Heart left ventricle (tissue), 13 donors: ENCODE results near the gene ERBB4.

Experiments
- CTCF ChIP-seq, 12 donors: fragments of 200-600 bp; sonication (generic) in 4 of 12; IDR thresholded peaks; one replicate each; pipeline versions ENCODE4 v1.5.0 to v1.8.0; 2018 to 2022; ENCODE audit warnings: antibody characterized with exemption in 12 of 12, mild to moderate bottlenecking in 5 of 12
- POLR2A ChIP-seq, 2 donors: fragments of 450-650 bp; IDR thresholded peaks; one replicate each; pipeline ENCODE4 v1.6.1; 2017; ENCODE audit warnings: antibody characterized with exemption in 2 of 2, mild to moderate bottlenecking in 2 of 2, moderate library complexity in 2 of 2
- donor health status: ischemic (EF 13 %, LVEDD 7.1; RV severe dilation, severe dysfunction).
- donor health status: DM: no; HTN: yes; CAD: no.
- donor health status: DM: no; HTN: no; CAD: no.
- donor health status: ischemic (EF 25% LVEDD 6.9; RV normal size, moderate dysfunction).
- donor health status: ischemic (EF 25% LVEDD 5.7; RV mildly dilated, moderate dysfunction).
- donor health status: ischemic (EF 35%, LVEDD 5.7; RV mildly dilated, moderate dysfunction).
- donor health status: nonischemic (EF 11% LVEDD 7.7; RV severe dilation, severe dysfunction).
- donor health status: DM: yes; HTN: yes; CAD: no.
- donor health status: PGD.
- donor health status: ischemic (EF 29% LVEDD 5.4; RV normal size, mild dysfunction).
- donor health status: nonischemic (EF 23%, LVEDD 6.1; RV moderate dilation, normal function).

DNA sequence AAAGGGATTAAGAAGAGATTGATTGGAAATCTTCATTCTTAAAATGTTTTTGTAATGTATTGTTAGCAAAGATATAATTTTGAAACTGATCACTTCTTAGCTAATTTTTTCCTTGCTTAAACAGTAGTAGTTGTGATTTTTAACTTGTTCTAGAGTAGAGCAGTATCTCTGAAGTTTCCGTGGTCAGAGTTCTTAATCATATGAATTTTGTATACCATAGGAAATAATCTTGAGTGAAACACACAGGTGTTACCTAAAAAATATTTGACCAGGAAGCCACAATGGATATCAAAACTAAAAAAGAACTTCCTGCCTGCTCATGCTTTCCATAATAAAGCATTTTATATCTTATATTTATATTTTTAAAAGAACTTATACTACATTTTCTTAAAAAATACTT, 907.1 kb downstream of the ERBB4 start:
- TF ChIP-seq CTCF (IDR thresholded peaks at IDR 0.05): no peak
- no peak for TF ChIP-seq POLR2A (IDR thresholded peaks at IDR 0.05)
